Measurements from ENCODE around the gene ZG16. TPM values are rescaled to one million over a fixed set of nuclear protein-coding genes. Genes with fewer than 3 reads are reported as not detected.

The ZG16 gene
- total and polyA plus RNA-seq, 8 donors: 0.76 to 33.6 (median 1.1) TPM; not detected in 5

DNA sequence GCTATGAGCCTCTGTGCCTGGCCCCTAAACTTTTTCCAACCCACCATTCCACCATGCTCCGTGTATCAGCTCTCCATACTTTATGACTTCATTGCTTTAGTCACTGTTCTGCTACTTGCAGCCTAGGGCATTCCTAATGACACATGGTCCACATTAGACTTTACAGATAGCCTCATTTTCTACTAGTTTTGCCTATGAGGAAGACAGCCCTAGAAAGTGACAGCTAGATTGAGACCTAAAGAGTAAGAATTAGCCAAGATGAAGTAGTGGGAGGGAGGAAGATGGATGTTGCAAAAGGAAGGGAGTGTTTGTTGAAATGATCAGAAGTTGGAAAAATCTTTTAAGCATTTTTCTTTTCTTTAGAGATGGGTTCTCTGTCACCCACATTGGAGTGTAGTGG lies 43.3 kb upstream of the ZG16 start:
- no peaks in the 10 kb centered on the region for H3K9me3 ChIP-seq
- no peak overlapping the region for H3K27ac ChIP-seq
- H3K4me3 ChIP-seq: no peak overlapping the region
- TF ChIP-seq, protein P1, sequence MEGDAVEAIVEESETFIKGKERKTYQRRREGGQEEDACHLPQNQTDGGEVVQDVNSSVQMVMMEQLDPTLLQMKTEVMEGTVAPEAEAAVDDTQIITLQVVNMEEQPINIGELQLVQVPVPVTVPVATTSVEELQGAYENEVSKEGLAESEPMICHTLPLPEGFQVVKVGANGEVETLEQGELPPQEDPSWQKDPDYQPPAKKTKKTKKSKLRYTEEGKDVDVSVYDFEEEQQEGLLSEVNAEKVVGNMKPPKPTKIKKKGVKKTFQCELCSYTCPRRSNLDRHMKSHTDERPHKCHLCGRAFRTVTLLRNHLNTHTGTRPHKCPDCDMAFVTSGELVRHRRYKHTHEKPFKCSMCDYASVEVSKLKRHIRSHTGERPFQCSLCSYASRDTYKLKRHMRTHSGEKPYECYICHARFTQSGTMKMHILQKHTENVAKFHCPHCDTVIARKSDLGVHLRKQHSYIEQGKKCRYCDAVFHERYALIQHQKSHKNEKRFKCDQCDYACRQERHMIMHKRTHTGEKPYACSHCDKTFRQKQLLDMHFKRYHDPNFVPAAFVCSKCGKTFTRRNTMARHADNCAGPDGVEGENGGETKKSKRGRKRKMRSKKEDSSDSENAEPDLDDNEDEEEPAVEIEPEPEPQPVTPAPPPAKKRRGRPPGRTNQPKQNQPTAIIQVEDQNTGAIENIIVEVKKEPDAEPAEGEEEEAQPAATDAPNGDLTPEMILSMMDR (IDR thresholded peaks at IDR 0.05): no peak
- TF ChIP-seq POLR2AphosphoS5 (IDR thresholded peaks at IDR 0.05): no peak
- TF ChIP-seq EP300 (IDR thresholded peaks at IDR 0.05): no peak
- TF ChIP-seq POLR2A (IDR thresholded peaks at IDR 0.05): no peak
- DNase-seq: no peak
- no peaks in the 10 kb centered on the region for H3K36me3 ChIP-seq
- 10 to 90% (median 76%) methylated on average over 1 of the region's 1 CpG for WGBS, 5 donors
- no peaks in the 10 kb centered on the region for H3K4me1 ChIP-seq
- intact Hi-C loops (cut with DNase I; ENCODE audit: low total_unique reads): no loop called here
- peaks cover 0 to 27% (median 0%) of the 10 kb centered on the region in 3 donors for H3K27me3 ChIP-seq

DNA sequence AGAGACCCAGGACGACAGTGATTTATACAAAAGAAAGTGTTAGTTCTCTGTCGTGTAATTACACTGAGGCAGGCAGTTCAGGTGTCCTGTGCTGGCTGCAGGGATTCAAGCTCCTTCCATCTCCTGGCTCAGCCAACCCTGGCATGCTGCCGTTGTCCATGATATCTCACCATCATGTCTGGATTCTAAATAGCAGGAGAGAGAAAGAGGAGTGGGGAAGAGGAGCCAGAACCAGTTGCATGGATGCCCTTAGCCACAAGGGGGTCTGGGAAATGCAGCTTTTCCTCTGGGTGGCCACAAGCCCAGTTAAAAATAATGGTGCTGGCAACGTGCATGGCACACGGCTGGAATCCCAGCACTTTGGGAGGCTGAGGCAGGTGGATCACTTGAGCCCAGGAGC lies 41.9 kb upstream of the ZG16 start:
- intact Hi-C loops (cut with DNase I; ENCODE audit: low total_unique reads): no loop called here
- H3K27ac ChIP-seq: no peak overlapping the region

DNA sequence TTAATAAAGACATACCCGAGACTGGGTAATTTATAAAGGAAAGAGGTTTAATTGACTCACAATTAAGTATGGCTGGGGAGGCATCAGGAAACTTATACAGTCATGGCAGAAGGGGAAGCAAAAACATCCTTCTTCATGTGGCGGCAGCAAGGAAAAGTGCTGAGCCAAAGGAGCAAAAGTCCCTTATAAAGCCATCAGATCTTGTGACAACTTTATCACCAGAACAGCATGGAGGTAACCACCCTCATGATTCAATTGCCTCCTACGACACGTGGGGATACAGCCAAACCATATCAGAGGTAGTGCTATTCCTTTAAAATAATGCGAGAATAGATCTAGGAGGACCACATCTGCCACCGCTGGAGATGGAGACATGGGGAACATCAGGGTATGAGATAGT lies 41.3 kb upstream of the ZG16 start:
- H3K27ac ChIP-seq: no peak overlapping the region
- H3K36me3 ChIP-seq: no peaks in the 10 kb centered on the region
- intact Hi-C loops (cut with DNase I; ENCODE audit: low total_unique reads): no loop called here
- H3K4me3 ChIP-seq: no peak overlapping the region
- peaks cover 0 to 21% (median 0%) of the 10 kb centered on the region in 3 donors for H3K27me3 ChIP-seq
- H3K4me1 ChIP-seq: no peaks in the 10 kb centered on the region
- TF ChIP-seq POLR2A (IDR thresholded peaks at IDR 0.05) (no peak), POLR2AphosphoS5 (IDR thresholded peaks at IDR 0.05) (no peak), EP300 (IDR thresholded peaks at IDR 0.05) (no peak)
- TF ChIP-seq, protein P1 (IDR thresholded peaks at IDR 0.05): no peak
- no peaks in the 10 kb centered on the region for H3K9me3 ChIP-seq
- 69 to 81% (median 74%) methylated on average over 6 of the region's 6 CpGs for WGBS, 5 donors
- no peak for DNase-seq

More for the DNA sequence above, 41.9 kb upstream of the ZG16 start:
- 40 to 58% (median 44%) methylated on average over 5 of the region's 5 CpGs for WGBS, 5 donors
- no peak for TF ChIP-seq POLR2AphosphoS5 (IDR thresholded peaks at IDR 0.05)
- TF ChIP-seq, protein P1 (IDR thresholded peaks at IDR 0.05): no peak
- TF ChIP-seq EP300 (IDR thresholded peaks at IDR 0.05): no peak
- TF ChIP-seq POLR2A (IDR thresholded peaks at IDR 0.05): no peak
- no peaks in the 10 kb centered on the region for H3K9me3 ChIP-seq
- H3K4me3 ChIP-seq: no peak overlapping the region
- H3K27me3 ChIP-seq: peaks cover 0 to 21% (median 0%) of the 10 kb centered on the region in 3 donors
- H3K36me3 ChIP-seq: no peaks in the 10 kb centered on the region
- no peak for DNase-seq
- no peaks in the 10 kb centered on the region for H3K4me1 ChIP-seq

DNA sequence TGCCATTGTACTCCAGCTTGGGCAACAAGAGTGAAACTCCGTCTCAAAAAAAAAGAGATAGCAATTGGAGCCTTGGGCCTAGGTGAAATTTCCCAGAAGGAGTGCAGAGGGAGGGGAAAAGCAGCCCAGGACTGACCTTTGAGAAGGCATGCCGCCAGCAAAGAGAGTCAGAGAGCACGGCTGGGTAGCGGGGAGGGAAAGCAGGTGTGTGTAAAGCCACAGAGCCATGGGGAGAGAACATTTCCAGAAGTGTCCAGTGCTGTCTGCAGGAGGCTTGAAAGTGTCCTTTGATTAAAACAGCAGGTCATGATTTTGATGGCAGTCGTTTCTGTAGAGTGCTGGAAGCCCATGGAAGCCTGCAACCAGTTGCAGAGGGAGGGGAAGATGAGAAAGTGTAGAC lies 40.3 kb upstream of the ZG16 start:
- H3K9me3 ChIP-seq: no peaks in the 10 kb centered on the region
- 35 to 45% (median 42%) methylated on average over 5 of the region's 5 CpGs for WGBS, 5 donors
- no peak overlapping the region for H3K27ac ChIP-seq
- H3K27me3 ChIP-seq: peaks cover 0 to 21% (median 0%) of the 10 kb centered on the region in 3 donors
- TF ChIP-seq, protein P1 (IDR thresholded peaks at IDR 0.05): no peak
- TF ChIP-seq EP300 (IDR thresholded peaks at IDR 0.05) (no peak), POLR2AphosphoS5 (IDR thresholded peaks at IDR 0.05) (no peak), POLR2A (IDR thresholded peaks at IDR 0.05) (no peak)
- DNase-seq: no peak
- no peaks in the 10 kb centered on the region for H3K4me1 ChIP-seq
- no peaks in the 10 kb centered on the region for H3K36me3 ChIP-seq
- no peak overlapping the region for H3K4me3 ChIP-seq
- intact Hi-C loops (cut with DNase I; ENCODE audit: low total_unique reads): no loop called here
